Stimulated activated CD4-positive, alpha-beta T cell treated with anti-CD3 and anti-CD28 coated beads, Interleukin-2, amount 100 ng/mL, for 4 hours (primary cell): ENCODE measurements around the gene ACOX3.
"Not testable (repeated sequence)": the region's sequence is repeated elsewhere in the genome, so short reads cannot be mapped to it uniquely, and the experiment has no call there.

Experiments used
- DNase-seq: peaks from one replicate; pipeline ENCODE4 v3.0.0-alpha.2; 2020; ENCODE audit warnings: low read depth

ACOX3 gene

GRCh38 chr4:8440492-8441311 is at the start of gene ACOX3, which contains the start of gene TRMT44:
Gene ACOX3, minus strand, starts transcription at chr4:8440723. Its CDS starts 24,202 bp downstream, at chr4:8416521.
Gene TRMT44, plus strand, starts transcription at chr4:8440777. Its CDS starts 46 bp downstream, at chr4:8440823.
- peak; percentile 92 for DNase-seq

GRCh38 chr4:8488791-8489369 is 48.4 kb upstream of the ACOX3 start:
- no peak for DNase-seq

GRCh38 chr4:8486643-8487042 is 46.1 kb upstream of the ACOX3 start:
- not testable (repeated sequence) for DNase-seq

- no peak for DNase-seq
Observed at GRCh38 chr4:8480221-8480620, 39.7 kb upstream of the ACOX3 start.

GRCh38 chr4:8478801-8479744 is 38.5 kb upstream of the ACOX3 start:
- no peak for DNase-seq

- no peak for DNase-seq
Observed at GRCh38 chr4:8478371-8478770, 37.8 kb upstream of the ACOX3 start.

GRCh38 chr4:8477676-8478075 is 37.2 kb upstream of the ACOX3 start:
- DNase-seq: no peak

- no peak for DNase-seq
Observed at GRCh38 chr4:8477095-8477635, 36.6 kb upstream of the ACOX3 start.

- DNase-seq: no peak
Observed at GRCh38 chr4:8475751-8476575, 35.4 kb upstream of the ACOX3 start.

- DNase-seq: no peak
Observed at GRCh38 chr4:8474856-8475255, 34.3 kb upstream of the ACOX3 start.

- DNase-seq: no peak
Observed at GRCh38 chr4:8473920-8474590, 33.5 kb upstream of the ACOX3 start.

GRCh38 chr4:8473198-8473919 is 32.8 kb upstream of the ACOX3 start:
- DNase-seq: no peak

GRCh38 chr4:8472689-8473197 is 32.2 kb upstream of the ACOX3 start:
- no peak for DNase-seq

- DNase-seq: no peak
Observed at GRCh38 chr4:8472158-8472688, 31.7 kb upstream of the ACOX3 start.

- no peak for DNase-seq
Observed at GRCh38 chr4:8471211-8471875, 30.8 kb upstream of the ACOX3 start.

- DNase-seq: no peak
Observed at GRCh38 chr4:8470451-8471024, 30.0 kb upstream of the ACOX3 start.

- no peak for DNase-seq
Observed at GRCh38 chr4:8469550-8469949, 29.0 kb upstream of the ACOX3 start.

- peak; percentile 19 for DNase-seq
Observed at GRCh38 chr4:8468746-8469535, 28.4 kb upstream of the ACOX3 start.
